Endothelial cell of umbilical vein (primary cell): ENCODE results near the gene ATG4D.

Source experiments
- FOS ChIP-seq: IDR thresholded peaks from 2 replicates; pipeline ENCODE4 v1.6.1; 2011; ENCODE audit warnings: mild to moderate bottlenecking, low read length, moderate library complexity, borderline replicate concordance; ENCODE audit not compliant: insufficient read depth
- POLR2A ChIP-seq: IDR thresholded peaks from 2 replicates; pipeline ENCODE4 v1.6.1; 2012; ENCODE audit warnings: low read depth, mild to moderate bottlenecking, control low read depth, low read length
- TF ChIP-seq, protein P1 (sequence below), 2 donors: IDR thresholded peaks; 1 replicate in 1 of 2; 2 replicates in 1 of 2; pipeline ENCODE4 v1.5.1; 2011; ENCODE audit warnings: low read length in 2 of 2, mild to moderate bottlenecking in 2 of 2, moderate library complexity in 2 of 2, control low read depth in 1 of 2, inconsistent platforms in 1 of 2, low read depth in 1 of 2; ENCODE audit not compliant: insufficient read depth in 1 of 2; ENCODE audit errors: extremely low read depth in 1 of 2

DNA sequence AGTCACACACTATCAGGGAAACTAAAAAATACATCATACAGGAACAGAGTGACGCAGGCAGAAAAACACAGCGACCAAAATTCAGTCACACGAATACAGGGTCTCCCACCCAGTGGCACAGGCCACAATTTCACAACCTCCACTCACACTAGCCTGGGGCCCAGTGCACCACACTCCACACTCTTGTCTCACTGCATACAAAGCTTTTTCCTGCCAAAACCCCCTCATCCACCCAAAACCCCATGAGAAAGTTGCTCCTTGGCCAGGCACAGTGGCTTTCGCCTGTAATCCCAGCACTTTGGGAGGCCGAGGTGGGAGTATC is 27.7 kb upstream of the ATG4D start:
- TF ChIP-seq, protein P1, sequence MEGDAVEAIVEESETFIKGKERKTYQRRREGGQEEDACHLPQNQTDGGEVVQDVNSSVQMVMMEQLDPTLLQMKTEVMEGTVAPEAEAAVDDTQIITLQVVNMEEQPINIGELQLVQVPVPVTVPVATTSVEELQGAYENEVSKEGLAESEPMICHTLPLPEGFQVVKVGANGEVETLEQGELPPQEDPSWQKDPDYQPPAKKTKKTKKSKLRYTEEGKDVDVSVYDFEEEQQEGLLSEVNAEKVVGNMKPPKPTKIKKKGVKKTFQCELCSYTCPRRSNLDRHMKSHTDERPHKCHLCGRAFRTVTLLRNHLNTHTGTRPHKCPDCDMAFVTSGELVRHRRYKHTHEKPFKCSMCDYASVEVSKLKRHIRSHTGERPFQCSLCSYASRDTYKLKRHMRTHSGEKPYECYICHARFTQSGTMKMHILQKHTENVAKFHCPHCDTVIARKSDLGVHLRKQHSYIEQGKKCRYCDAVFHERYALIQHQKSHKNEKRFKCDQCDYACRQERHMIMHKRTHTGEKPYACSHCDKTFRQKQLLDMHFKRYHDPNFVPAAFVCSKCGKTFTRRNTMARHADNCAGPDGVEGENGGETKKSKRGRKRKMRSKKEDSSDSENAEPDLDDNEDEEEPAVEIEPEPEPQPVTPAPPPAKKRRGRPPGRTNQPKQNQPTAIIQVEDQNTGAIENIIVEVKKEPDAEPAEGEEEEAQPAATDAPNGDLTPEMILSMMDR (IDR thresholded peaks at IDR 0.05; ENCODE audit: extremely low read depth in 1 of 2, insufficient read depth in 1 of 2, low read depth in 1 of 2, low read length in 2 of 2), result no peak
- TF ChIP-seq POLR2A, result no peak
- no peak for TF ChIP-seq FOS
